HG03354 (cell line): ENCODE results near the gene HS3ST4.

Experiments
- ATAC-seq: cut with Tn5 transposase; IDR thresholded peaks from one replicate; pipeline ENCODE4 v1.9.1; 2021; ENCODE audit warnings: mild to moderate bottlenecking; ENCODE audit not compliant: unreplicated experiment, poor library complexity, severe bottlenecking

The HS3ST4 gene

DNA sequence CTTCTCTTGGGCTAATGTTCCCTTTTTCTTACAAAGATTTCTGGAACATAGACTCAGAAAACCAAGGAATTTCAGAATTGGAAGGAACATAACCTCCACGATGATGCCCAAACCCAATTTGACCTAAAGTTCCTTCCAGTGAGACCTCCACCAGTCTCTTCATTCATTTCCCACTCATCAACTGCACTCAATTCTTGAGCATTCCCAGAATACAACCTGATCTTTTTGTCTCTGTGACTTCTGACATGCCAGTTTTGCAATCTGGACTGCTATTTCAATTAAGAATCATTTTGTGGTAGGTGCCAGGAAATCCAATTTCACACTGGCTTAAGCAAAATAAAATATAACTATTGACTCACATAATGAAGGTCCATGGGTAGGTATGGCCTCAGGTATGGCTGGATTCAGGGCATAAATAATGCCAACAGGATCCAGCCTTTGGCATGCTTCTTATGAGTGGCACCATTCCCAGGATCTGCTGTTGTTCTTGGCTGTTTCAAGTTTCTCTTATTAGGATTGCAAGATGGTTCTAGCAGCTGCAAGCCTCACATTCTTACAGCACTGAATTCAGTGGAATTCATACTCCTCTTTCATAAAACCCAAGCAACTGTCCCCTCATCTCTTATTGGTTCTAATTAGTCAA lies 184.3 kb downstream of the HS3ST4 start:
- no peak for ATAC-seq

DNA sequence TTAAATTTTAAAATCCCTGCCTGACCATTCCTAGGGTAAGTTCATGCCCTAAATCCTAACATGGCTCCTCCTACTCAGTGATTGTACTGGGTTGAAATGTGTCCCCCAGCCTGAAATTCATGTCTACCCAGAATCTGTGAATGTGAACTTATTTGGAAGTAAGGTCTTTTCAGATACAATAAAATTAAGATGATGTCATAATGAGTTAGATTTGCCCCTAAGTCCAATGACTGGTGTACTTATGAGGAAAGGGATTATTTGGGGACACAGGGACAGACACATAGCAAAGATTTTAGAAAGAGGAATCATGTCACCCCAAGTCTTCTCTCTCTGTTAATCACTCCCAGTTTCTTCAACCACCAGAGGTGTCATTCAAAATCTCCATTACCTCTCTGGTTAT lies 185.3 kb downstream of the HS3ST4 start:
- no peak for ATAC-seq

DNA sequence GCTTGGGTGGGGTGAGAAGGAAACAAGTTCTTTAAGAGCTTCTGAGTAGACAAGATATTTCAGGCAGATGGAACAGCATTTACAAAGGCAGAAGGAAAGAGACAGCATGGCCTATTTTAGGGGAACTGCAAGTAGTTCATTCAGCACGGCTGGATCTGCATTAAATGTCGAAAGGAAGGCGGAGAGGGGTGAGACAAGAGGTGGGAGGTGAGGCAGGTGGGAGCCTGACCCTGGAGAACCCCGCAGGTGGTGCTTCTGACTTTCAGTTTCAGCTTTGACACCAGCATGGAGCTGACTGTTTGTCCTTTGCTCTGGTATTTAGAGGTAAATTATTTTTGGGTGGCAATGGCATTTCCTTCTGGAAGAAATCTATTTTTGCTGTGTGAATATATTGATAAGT lies 194.8 kb downstream of the HS3ST4 start:
- no peak for ATAC-seq

DNA sequence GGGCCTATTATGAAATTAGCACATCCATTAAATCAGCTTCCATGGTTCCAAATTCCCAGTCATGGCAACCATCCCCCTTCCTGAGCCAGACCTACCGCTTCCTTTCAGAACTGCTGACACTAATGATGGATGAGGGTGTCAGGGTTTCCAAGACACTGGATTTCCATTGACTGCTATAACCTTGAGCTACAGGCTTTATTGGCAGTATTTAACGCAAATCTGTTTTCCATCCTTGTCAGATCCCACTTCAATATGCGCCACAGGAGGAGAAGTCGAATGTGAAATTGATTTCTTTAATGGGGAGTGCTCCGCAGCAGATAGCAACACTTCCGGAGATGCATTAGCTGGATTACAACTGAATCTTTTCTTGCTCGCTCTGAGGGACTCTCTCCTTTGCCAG lies 197.1 kb downstream of the HS3ST4 start:
- no peak for ATAC-seq

DNA sequence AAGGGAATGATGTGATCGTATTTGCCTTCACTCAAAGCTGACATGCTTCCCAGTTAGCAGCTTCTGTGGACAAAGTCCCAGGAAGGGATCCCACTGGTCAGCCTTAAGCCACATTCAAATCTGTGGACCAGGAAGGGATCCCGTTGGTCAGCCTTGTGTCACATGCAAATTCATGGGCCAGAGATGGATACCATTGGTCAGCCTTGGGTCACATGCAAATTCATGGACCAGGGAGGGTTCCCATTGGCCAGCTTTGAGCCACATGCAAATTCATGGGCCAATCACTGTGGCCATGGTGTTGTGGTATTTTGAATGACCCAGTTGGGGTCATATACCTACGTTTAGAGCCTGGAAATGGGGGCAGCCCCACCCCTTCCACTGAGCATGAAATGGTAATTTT lies 201.6 kb downstream of the HS3ST4 start:
- ATAC-seq: no peak

DNA sequence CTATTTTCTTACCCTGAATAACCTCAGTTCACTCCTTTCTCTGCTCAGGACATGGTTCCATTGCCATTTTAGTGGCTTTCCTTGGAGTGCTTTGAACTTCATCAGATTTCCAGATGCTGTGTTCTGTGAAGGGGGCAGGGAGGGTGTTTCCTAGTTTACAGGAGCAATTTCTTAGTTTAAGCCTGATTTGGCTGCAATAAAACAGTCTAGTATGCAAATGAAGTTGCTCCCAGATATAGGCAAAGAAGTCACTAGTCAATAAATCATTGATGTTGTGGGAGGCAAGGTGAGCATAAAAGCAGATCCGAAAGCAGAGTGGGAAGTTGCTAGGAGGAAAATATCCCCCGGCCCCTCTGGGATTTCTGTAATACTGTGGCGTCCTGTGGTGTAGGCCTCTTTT lies 202.3 kb downstream of the HS3ST4 start:
- ATAC-seq: no peak

DNA sequence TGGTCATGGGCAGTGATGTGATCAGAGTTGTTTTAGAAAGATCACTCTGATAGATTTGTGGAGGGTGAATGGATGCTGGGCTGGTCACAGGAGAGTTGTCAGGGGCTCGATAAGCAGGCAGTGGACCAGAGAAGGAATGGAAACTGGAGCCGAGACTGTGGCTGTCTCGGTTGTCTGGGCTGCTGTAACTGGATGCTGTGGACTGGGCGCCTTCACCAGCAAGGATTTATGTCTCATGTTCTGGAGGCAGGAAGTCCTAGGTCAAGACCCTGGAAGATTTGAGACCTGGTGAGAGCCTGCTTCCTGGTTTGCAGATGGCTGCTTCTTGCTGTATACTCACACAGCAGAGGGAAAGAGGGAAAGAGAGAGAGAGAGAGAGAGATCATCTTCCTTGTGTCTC lies 203.6 kb downstream of the HS3ST4 start:
- ATAC-seq: no peak

DNA sequence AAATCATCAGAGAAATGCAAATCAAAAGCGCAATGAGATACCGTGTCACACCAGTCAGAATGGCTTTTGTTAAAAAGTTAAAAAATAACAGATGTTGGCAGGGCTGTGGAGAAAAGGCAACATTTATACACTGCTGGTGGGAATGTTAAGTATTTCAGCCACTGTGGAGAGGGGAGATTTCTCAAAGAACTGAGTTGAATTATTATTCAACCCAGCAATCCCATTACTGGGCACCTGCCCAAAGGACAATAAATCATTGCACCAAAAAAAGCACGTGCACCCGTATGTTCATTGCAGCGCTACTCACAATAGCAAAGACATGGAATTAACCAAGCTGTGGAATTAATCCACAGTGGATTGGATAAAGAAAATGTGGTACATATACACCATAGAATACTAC lies 204.7 kb downstream of the HS3ST4 start:
- no peak for ATAC-seq

DNA sequence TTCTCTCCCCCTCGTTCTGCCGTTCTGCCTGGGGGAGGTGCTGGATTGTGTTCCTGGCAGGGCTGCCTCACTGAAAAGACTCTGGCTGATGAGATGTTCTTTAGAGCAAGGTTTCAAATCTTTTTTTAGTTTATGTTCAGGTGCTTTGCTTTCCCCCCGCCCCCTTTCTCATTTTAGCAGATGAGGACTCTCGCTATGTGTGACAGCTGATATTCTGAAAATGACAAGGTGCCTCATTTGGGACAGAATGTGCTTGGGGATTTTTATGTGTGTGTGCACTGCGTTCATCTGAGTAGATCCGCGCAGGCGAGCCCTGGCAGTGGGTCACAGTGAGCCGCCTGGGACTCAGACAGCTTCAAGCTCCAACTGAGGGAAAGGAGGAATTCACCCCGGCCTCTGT lies 205.9 kb downstream of the HS3ST4 start:
- no peak for ATAC-seq

DNA sequence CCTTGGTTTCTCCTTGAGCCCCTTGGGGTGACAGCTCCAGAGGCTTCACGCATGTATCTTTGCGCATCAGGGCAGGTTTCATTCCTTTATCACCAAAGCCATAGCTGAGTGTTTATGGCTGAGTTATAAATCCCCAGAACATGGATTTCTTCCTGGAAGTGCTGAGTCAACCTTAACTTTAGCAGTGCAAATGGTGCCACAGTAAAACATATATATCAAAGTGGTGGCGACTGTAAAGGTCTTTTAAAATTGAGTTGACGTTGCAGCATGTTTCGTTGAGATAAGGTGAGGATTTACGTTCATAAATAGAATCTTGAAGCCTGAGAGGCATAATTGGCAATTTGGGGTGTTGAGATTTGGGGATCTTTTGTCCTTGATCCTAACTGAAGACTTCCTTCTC lies 214.1 kb downstream of the HS3ST4 start:
- ATAC-seq: no peak

DNA sequence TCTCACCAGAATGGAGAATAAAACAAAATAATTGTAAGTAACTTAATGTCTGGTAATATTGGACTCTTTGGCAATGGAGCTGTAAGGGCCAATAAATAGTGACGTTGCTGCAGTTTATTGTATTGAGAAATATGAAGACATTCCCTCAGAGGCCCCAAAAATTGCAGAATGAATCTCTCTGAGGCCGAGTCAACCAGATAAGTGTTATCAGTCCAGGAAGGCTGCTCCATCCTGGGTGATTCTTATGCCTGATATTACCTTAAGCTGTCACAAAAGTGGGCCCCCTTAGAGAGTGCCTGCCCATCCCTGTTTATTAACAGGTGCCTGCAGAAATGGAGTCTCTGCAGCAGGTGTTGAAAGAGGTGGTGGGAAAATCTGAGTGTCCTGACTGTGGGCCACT lies 219.2 kb downstream of the HS3ST4 start:
- no peak for ATAC-seq

DNA sequence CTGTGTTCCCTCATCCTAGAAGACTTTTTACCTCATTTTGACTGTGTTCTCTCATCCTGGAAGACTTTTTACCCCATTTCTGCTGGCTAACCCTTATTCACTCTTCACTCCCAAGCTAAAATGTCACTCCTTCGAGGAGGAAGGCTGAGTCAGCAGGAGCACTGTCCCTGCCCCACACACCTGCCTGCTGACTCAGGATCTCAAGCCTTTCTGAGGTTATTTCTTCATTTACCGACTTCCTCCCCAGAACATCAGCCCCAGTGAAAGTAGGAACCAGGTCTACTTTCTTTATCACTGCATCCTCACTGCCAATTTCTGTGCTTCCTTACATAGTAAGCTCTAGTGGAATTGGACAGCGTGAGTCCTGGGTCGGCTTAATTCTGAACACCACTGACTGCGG lies 220.6 kb downstream of the HS3ST4 start:
- no peak for ATAC-seq

DNA sequence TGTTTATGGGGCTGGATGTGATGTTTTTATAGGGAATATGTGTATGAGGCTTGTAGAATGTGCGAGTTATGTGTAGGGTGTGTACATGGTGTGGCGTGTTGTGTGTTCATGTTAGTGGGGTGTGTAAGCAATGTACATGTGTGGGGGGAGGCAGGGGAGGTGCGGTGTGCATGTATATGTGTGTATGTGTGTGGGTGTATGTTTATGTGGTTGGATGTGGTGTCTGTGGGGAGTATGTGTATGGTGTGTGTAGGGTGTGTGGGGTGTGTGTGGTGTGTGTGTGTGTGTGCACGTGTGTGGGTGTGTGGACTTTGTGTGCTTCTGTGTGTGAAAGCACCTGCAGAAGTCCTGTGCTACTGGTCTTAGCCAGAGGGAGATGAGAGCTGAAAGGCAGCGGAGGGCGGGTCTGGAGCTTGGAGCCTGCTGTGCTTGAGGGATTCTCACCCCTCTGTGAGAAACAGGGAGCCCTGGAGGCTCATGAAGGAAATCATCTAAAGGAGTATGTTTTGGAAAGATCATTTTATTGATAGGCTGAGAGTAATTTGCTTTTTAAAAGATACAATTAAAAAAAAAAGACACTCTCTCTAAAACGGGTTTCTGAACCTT lies 222.7 kb downstream of the HS3ST4 start:
- ATAC-seq: no peak

DNA sequence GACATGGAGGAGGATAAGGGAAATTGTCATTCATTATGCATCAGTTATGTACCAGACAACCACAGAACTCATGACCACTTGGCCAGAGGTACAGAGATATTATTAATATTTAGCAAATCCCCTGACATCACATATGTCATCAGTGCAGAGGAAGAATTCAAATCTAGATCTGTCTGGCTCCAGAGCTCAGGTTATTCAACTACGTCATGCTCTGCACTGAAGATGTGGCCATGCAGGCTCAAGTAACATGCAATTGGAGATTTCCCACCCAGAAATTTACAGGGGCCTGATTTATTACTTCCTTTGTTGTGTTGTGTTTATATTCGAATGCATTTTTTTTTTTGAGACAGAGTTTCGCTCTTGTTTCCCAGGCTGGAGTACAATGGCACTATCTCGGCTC lies 224.3 kb downstream of the HS3ST4 start:
- no peak for ATAC-seq

DNA sequence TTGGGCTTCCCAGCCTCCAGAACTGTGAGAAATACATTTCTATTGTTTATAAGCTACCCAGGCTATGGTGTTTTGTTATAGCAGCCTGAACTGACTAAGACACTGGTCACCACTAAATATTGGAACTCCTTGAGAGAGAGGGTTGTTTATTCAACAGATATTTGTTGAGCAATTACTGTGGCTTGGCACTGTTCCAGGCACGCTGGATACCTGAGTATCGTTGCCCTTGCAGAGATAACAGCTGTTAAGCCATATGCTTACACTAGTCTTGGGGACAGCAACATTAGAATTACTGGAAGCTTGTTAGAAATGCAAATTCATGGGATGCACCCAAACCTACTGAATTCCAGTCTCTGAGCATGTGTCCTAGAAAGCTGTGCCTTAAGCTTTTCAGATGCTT lies 230.7 kb downstream of the HS3ST4 start:
- ATAC-seq: no peak

DNA sequence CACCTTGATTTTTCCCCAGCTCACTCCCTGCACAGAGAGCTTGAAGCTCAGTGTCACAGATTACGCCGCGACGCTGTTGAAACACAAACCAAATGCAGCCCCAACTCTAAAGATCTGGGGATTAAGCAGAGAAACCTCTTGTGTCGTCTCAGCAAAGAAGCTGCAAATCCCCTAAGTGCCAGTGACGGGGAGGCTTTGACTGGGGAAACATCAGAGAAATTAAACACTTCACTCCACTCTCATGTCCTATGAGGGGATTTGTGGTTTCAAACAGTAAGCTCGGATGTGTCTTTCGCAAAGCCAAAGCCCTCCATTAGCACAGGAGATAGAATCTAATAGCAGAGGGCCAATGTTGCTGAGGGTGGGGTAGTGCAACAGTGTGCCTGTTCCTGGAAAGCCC lies 233.7 kb downstream of the HS3ST4 start:
- no peak for ATAC-seq

DNA sequence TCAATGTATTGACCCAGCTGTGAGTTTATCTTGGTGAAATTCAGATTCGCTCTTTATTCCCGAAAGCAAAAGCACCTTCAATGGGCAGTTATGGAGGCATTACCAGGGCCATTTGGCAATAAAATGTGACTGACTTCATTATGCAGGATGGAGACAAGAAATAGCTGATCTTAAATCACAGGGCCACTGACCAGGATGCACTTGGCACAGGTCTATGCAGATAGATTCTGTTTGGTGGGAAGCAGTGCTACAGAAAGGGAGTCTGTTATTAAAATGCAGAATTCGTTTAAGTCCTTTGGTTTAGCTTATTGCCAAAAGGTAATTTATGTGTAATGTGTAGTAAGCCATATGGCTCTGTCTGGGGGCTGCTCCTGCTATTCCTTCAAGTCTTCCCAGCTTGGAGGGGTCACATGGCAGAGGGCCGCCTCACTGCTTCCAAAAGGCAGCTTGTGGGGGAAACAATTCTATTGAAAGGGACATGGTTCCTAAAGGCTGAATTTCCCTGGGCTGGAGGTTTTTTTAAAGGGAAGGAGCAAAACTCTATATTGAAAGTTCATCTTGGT lies 239.8 kb downstream of the HS3ST4 start:
- no peak for ATAC-seq

DNA sequence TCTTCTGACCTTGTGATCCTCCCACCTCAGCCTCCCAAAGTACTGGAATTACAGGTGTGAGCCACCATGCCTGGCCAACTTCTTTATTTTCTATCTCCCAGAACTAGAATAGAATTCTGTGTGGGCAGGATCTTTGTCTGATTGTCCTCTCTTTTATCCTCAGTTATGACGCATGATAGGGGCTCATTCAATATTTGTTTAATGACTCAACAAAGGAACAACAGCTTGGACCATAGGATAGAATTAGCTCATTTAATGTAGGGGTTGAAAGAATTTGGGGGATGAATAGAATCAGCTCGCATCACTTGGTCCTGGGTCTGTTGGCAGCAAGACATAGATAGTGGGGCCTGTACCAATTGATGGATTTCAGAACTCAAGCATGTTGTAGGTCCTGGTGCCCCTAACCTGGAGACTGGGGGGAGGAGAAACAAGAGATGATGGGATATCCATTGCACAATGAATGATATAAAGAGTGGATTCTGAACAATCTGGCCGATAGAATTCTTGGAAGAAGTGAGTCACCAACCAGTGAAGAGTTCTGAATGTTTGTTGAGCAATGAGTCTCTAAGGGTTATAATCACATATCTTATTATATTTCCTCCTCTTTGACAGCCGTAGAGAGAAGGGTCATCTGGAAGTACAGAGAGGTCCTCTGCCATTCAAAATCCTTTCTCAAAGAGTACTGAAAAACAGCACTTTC lies 250.2 kb downstream of the HS3ST4 start:
- no peak for ATAC-seq

DNA sequence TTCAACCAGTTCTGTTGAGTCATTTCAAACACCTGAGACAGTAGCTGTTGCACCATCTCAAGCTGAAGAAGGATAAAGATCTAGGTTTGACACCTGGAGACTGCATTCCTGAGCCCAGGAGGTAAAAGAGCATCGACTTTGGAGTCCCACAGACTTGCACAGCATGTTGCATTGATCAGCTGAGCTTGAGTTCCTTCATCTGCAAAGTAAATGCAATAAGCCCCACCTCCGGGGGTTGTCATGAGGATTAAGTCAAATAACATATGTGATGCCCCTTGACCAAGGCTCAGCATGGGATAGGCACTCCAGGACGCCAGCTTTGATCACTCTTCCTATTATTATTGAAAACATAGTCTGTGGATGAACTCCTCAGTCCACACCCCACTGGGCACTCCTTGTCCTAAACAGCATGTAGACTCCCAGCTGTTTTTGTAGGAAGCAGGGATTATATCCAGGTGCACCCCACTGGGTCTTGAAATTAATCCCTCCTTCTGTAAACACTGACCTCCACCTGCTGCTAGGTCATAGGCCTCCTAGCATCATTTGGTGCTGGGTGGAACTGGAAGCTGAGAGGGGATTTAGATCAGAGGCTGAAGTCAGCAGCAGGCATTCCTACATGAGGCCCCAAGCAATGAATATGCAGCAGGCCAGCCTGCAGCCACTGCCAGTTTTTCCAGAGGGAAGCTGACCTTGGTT lies 259.0 kb downstream of the HS3ST4 start:
- ATAC-seq: no peak

DNA sequence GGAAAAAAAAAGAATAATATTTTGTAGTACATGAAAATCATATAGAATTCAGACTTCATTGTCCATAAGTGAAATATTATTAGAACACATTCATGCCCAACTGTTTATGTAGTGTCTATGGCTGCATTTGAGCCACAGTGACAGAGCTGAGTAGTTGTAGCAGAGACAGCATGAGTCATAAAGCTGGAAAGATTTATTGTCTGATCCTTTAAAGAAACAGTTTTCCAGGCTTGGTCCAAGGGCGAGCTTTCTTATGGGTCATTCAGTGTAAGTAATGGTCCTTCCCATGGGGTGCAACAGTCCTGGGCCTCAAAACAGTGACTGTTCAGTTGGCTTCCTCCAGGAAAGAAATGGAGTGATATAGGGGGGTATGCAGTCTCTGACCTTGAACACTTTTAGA lies 260.2 kb downstream of the HS3ST4 start:
- ATAC-seq: no peak

DNA sequence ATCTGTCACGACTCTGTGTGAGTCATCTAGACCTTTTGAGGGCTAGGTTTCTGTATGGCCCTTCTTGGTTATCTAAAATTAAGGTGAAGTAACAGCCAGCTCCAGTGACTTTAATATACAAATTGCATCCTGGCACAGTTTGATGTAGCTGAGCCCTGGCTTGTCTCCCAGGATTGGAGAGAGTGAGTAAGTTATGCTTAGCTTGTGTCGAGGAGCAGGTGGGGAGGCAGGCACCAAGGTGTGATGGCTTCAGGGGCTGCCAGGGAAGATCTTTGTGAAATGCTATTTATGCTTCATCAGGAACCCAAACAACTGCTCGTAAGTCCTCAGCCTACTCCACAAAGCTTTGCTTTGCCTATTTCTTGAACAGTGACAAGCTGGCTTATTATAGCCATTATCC lies 261.2 kb downstream of the HS3ST4 start:
- no peak for ATAC-seq
